H1 (cell line): ENCODE measurements around the gene TBC1D17. TPM values are rescaled to one million over a fixed set of nuclear protein-coding genes. Genes with fewer than 3 reads are reported as not detected.

Experiments used
- RAD21 ChIP-seq, 2 experiments: IDR thresholded peaks in 1 of 2; conservative IDR thresholded peaks in 1 of 2; 2 replicates each; pipeline ENCODE4 v1.6.1; 2011; ENCODE audit warnings: low read depth in 2 of 2, low read length in 2 of 2, improper control_type of control experiment in 1 of 2, inconsistent platforms in 1 of 2, mild to moderate bottlenecking in 1 of 2, moderate library complexity in 1 of 2
- SIN3A ChIP-seq, 2 experiments: IDR thresholded peaks in 1 of 2; conservative IDR thresholded peaks in 1 of 2; 2 replicates each; pipeline ENCODE4 v1.6.1; 2011 to 2012; ENCODE audit warnings: low read length in 2 of 2, improper control_type of control experiment in 1 of 2, low read depth in 1 of 2, mild to moderate bottlenecking in 1 of 2
- SRF ChIP-seq: IDR thresholded peaks from 2 replicates; pipeline ENCODE4 v1.6.1; 2011; ENCODE audit warnings: mild to moderate bottlenecking, low read depth, low read length, moderate library complexity
- TAF1 ChIP-seq: IDR thresholded peaks from 2 replicates; pipeline ENCODE4 v1.6.1; 2011; ENCODE audit warnings: mild to moderate bottlenecking, low read depth, low read length
- TCF12 ChIP-seq: IDR thresholded peaks from 2 replicates; pipeline ENCODE4 v1.6.1; 2011; ENCODE audit warnings: low read depth, mild to moderate bottlenecking, low read length
- USF2 ChIP-seq: IDR thresholded peaks from 2 replicates; pipeline ENCODE4 v1.6.1; 2011; ENCODE audit warnings: low read length, improper control_type of control experiment
- polyA plus RNA-seq, 7 experiments: library from polyadenylated mRNA; depleted of rRNA in 3 of 7; stranded (reverse) in 5 of 7; unstranded in 2 of 7; fragments of >200 nt in 5 of 7; fragments of 200-250 nt in 2 of 7; gene quantifications; 1 replicate in 5 of 7; 2 replicates in 1 of 7; 4 replicates in 1 of 7; pipeline versions ENCODE4 v1.2.1 to v1.2.3, GENCODE V29; 2011 to 2013; ENCODE audit warnings: missing spikeins in 2 of 7, mixed read lengths in 2 of 7
- total RNA-seq: library from RNA; stranded (reverse); fragmentation: NEBNext Ultra II Directional; extraction: Animal tissue kit (Norgen Biotek cat#: 25700); gene quantifications from 2 replicates; pipeline ENCODE4 v1.2.1, GENCODE V29; 2021

TBC1D17 gene
- total and polyA plus RNA-seq, 2 of the 8 experiments (the other 6 are each of a cell fraction or from before 2014, with no cell fraction given): 30.3 to 44.9 TPM

GRCh38 chr19:49916839-49917733 is 39.6 kb downstream of the TBC1D17 start (continued):
- TF ChIP-seq USF2 (no peak), RAD21 (IDR thresholded peaks at IDR 0.05 in 1 of 2, conservative IDR thresholded peaks at IDR 0.05 in 1 of 2; ENCODE audit: low read depth in 2 of 2, low read length in 2 of 2) (peak; percentile 23 to 47; a peak in 2 of 4 replicates), TCF12 (no peak), SIN3A (conservative IDR thresholded peaks at IDR 0.05 in 1 of 2, IDR thresholded peaks at IDR 0.05 in 1 of 2; ENCODE audit: low read depth in 1 of 2, low read length in 2 of 2) (peak; percentile 75 to 76; a peak in 3 of 4 replicates), SRF (no peak), TAF1 (no peak)
